ENCODE results near the gene C15orf62.

GRCh38 chr15:40767838-40768500 is 1.8 kb upstream of the C15orf62 start:
- TF ChIP-seq CTCF (IDR thresholded peaks at IDR 0.05) (no peak), EP300 (IDR thresholded peaks at IDR 0.05) (no peak)

Measured in upper lobe of left lung (tissue), 4 donors.